IPS-20b (cell line): ENCODE results near the gene SLC35F2.
"Not testable (repeated sequence)": the region's sequence is repeated elsewhere in the genome, so short reads cannot be mapped to it uniquely, and the experiment has no call there.

Experiments used
- H3K27ac ChIP-seq: one replicate; pipeline ENCODE4 v1.5.1; 2013; ENCODE audit warnings: low read length
- H3K27me3 ChIP-seq: 2 replicates; pipeline ENCODE4 v1.6.1; 2013; ENCODE audit warnings: mild to moderate bottlenecking, low read length, inconsistent platforms; ENCODE audit not compliant: insufficient read depth
- H3K36me3 ChIP-seq: 2 replicates; pipeline ENCODE4 v1.6.1; 2013; ENCODE audit warnings: low read depth, mild to moderate bottlenecking, inconsistent platforms, low read length, moderate library complexity; ENCODE audit not compliant: insufficient read depth
- H3K4me1 ChIP-seq: 2 replicates; pipeline ENCODE4 v1.6.1; 2013; ENCODE audit warnings: mild to moderate bottlenecking, control low read depth, inconsistent platforms, low read length, moderate library complexity; ENCODE audit not compliant: insufficient read depth
- H3K4me3 ChIP-seq: 2 replicates; pipeline ENCODE4 v1.5.1; 2013; ENCODE audit warnings: mild to moderate bottlenecking, low read length, inconsistent platforms
- H3K9ac ChIP-seq: 2 replicates; pipeline ENCODE4 v1.6.1; 2013; ENCODE audit warnings: low read depth, mild to moderate bottlenecking, inconsistent platforms, low read length, moderate library complexity
- H3K9me3 ChIP-seq: 2 replicates; pipeline ENCODE4 v1.6.1; 2013; ENCODE audit warnings: mild to moderate bottlenecking, low read depth, low read length, inconsistent platforms; ENCODE audit not compliant: insufficient read depth

The SLC35F2 gene, protein sequence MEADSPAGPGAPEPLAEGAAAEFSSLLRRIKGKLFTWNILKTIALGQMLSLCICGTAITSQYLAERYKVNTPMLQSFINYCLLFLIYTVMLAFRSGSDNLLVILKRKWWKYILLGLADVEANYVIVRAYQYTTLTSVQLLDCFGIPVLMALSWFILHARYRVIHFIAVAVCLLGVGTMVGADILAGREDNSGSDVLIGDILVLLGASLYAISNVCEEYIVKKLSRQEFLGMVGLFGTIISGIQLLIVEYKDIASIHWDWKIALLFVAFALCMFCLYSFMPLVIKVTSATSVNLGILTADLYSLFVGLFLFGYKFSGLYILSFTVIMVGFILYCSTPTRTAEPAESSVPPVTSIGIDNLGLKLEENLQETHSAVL

GRCh38 chr11:107858217-107859070 is at the start of gene SLC35F2:
SLC35F2 (minus strand) TSS chr11:107858787; CDS start chr11:107858767, 20 bp downstream.
- peak within 1 kb of the TSS; percentile 99 for H3K4me3 ChIP-seq
- peaks cover 35% of the 10 kb centered on the region for H3K27me3 ChIP-seq
- H3K27ac ChIP-seq = no peak within 1 kb of the TSS
- no peaks in the 10 kb centered on the region for H3K36me3 ChIP-seq
- no peaks in the 10 kb centered on the region for H3K9me3 ChIP-seq
- H3K4me1 ChIP-seq = peaks cover 8% of the 10 kb centered on the region
- H3K9ac ChIP-seq = peak within 1 kb of the TSS; percentile 79

DNA sequence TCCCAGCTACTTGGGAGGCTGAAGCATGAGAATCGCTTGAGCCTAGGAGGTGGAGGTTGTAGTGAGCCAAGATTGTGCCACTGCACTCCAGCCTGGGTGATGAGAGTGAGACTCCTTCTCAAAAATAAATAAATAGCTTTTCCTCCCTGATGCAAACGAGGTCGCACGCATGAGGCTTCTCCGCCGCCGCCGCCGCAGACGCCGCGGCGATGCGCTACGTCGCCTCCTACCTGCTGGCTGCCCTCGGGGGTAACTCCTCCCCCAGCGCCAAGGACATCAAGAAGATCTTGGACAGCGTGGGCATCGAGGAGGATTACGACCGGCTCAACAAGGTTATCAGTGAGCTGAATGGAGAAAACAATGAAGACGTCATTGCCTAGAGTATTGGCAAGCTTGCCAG is 49.6 kb upstream of the SLC35F2 start:
- Histone ChIP-seq H3K9ac (no peak overlapping the region), H3K4me1 (no peaks in the 10 kb centered on the region), H3K4me3 (no peak overlapping the region), H3K9me3 (no peaks in the 10 kb centered on the region), H3K36me3 (no peaks in the 10 kb centered on the region), H3K27ac (no peak overlapping the region), H3K27me3 (no peaks in the 10 kb centered on the region)

DNA sequence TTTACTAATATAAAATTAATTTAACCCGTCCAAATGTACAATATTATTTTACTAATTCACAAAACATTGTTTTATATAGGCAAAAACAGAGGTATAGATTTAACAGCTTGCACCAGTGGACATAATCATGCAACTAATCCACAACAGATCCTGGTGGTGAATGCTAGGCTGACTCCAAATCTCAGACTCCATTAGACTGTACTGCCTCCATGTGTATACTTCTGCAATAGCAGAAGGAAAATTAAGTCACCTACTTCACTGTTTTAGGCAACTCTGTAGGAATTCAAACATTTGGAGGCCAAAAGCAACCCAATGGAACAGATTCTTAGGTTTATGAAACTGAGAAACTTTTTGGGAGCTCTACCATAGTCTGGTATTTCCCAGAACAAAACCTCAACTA is 39.7 kb upstream of the SLC35F2 start:
- Histone ChIP-seq H3K36me3 (no peaks in the 10 kb centered on the region), H3K9me3 (no peaks in the 10 kb centered on the region), H3K4me1 (no peaks in the 10 kb centered on the region), H3K9ac (no peak overlapping the region), H3K27ac (no peak overlapping the region), H3K4me3 (no peak overlapping the region), H3K27me3 (no peaks in the 10 kb centered on the region)

DNA sequence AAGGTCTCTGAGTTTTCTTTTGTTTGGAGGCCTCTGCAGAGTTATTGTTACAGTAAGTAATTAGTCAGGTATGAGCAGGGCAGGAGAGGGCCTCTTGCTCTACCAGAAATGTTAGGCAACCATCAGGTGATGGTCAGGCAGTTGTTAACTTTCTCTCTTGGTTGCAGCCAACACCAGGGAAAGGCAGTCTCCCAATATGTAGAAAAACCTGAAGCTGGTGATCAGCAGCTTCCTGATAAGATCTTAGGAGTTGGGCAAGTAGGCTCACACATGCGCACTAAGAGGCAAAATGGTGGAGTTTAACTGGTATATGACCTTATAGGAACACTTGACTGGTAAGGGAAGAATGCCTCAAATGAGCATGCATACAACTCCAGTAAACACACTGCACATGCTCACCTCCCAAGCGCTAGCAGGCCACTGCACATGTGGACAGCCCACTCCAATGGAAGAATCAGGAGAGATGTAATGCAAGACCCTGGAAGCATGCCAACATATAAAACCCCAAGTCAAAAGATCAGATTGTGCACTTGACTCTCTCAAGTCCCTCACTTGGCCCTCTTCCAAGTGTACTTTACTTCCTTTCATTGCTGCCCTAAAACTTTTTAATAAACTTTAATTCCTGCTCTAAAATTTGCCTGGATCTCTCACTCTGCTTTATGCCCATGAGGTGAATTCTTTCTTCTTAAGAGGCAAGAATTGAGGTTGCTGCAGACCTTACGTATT is 23.7 kb upstream of the SLC35F2 start:
- no peak overlapping the region for H3K4me3 ChIP-seq

DNA sequence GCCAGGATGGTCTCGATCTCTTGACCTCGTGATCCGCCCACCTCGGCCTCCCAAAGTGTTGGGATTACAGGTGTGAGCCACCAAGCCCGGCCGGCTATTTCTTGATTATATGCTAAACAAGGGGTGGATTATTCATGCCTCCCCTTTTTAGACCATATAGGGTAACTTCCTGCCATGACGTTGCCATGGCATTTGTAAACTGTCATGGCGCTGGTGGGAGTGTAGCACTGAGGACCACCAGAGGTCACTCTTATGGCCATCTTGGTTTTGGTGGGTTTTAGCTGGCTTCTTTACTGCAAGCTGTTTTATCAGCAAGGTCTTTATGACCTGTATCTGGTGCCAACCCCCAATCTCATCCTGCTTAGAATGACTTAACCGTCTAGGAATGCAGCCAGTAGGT is 22.9 kb upstream of the SLC35F2 start:
- not testable (repeated sequence) for H3K9ac ChIP-seq, H3K4me1 ChIP-seq, H3K27ac ChIP-seq, H3K36me3 ChIP-seq, H3K27me3 ChIP-seq, H3K9me3 ChIP-seq, H3K4me3 ChIP-seq

More for the DNA sequence above, 23.7 kb upstream of the SLC35F2 start:
- no peak overlapping the region for H3K9ac ChIP-seq
- H3K9me3 ChIP-seq = no peaks in the 10 kb centered on the region
- H3K36me3 ChIP-seq = no peaks in the 10 kb centered on the region
- peaks cover 3% of the 10 kb centered on the region for H3K4me1 ChIP-seq
- no peaks in the 10 kb centered on the region for H3K27me3 ChIP-seq
- H3K27ac ChIP-seq = no peak overlapping the region

DNA sequence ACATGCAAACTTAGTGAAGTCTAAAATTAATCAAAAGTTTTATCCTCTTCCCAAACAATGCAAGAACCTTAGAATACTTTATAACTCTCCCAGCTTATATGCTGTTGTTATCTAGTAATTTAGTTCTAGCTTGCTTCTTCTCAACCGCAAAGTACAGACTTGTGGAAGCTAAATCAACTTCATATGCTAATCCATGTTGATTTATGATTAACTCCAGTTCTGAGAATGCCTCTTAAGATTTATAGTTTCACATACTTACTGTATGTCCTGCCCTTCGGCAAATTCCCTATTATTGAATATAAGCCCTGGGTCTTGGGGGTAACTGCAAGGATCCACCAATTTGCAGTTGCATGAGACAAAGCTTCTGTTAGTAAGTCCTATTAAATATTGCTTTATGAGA is 17.6 kb upstream of the SLC35F2 start:
- H3K4me1 ChIP-seq = peaks cover 3% of the 10 kb centered on the region
- H3K9me3 ChIP-seq = no peaks in the 10 kb centered on the region
- H3K9ac ChIP-seq = no peak overlapping the region
- H3K27ac ChIP-seq = no peak overlapping the region
- H3K36me3 ChIP-seq = no peaks in the 10 kb centered on the region
- no peaks in the 10 kb centered on the region for H3K27me3 ChIP-seq
- H3K4me3 ChIP-seq = no peak overlapping the region

DNA sequence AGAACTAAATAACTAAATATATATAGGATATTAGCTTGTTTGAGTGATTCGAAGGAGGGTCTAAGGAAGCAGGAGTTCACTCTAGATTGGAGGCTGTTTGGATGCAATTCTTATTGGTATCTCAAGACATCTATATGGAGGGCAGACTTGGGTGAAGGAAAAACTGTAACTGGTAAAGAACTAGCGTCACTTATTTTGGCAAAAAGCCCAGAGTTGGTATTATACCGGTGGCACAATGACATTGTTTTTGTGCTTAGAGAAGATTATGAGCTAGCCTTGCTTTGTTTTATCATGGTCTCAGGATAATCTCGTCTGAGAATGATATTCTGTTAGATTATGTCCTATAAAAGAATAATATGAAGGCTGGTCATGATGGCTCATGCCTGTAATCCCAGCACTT is 6.0 kb upstream of the SLC35F2 start:
- H3K27me3 ChIP-seq = peaks cover 6% of the 10 kb centered on the region; the same call in 1 of the 2 replicates
- no peak overlapping the region for H3K27ac ChIP-seq
- H3K4me1 ChIP-seq = no peaks in the 10 kb centered on the region
- no peaks in the 10 kb centered on the region for H3K36me3 ChIP-seq
- H3K9ac ChIP-seq = no peak overlapping the region
- no peak overlapping the region for H3K4me3 ChIP-seq
- no peaks in the 10 kb centered on the region for H3K9me3 ChIP-seq

DNA sequence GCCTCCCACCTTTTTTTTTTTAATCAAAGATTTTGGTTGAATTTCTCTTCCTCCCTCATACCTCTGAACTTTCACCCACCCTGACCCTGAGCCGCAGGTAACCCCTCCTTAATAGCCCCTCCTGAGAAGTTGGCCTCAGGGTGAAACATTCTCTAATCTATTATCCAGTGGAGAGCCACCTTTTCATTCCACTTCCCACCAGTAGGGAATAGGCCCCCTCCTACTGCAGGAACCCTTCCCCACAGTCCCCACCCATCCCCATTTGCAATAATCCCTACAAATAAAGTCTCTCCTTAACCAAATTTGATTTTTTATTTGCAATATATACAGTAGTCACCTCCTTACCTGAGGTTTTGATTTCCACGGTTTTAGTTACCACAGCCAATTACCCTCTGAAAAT is 2.1 kb upstream of the SLC35F2 start:
- H3K4me3 ChIP-seq = no peak overlapping the region
- H3K36me3 ChIP-seq = no peaks in the 10 kb centered on the region
- H3K27me3 ChIP-seq = peaks cover 35% of the 10 kb centered on the region
- H3K9ac ChIP-seq = no peak overlapping the region
- H3K9me3 ChIP-seq = no peaks in the 10 kb centered on the region
- H3K27ac ChIP-seq = no peak overlapping the region
- H3K4me1 ChIP-seq = peaks cover 8% of the 10 kb centered on the region

- peaks cover 35% of the 10 kb centered on the region for H3K27me3 ChIP-seq
- H3K4me3 ChIP-seq = peak overlapping the region; percentile 99; the same call in 1 of the 2 replicates
- not testable (repeated sequence) for H3K9ac ChIP-seq, H3K36me3 ChIP-seq, H3K9me3 ChIP-seq, H3K4me1 ChIP-seq, H3K27ac ChIP-seq
Observed at GRCh38 chr11:107860240-107860620, 1.6 kb upstream of the SLC35F2 start.

GRCh38 chr11:107859459-107860239 is 1.1 kb upstream of the SLC35F2 start:
- Histone ChIP-seq H3K9ac (no peak overlapping the region), H3K9me3 (no peaks in the 10 kb centered on the region), H3K4me3 (peak overlapping the region; percentile 99), H3K27me3 (peaks cover 35% of the 10 kb centered on the region), H3K4me1 (peaks cover 8% of the 10 kb centered on the region), H3K27ac (no peak overlapping the region), H3K36me3 (no peaks in the 10 kb centered on the region)
